NCI-H2029 treated with DMSO at 0.1 percent for 48 hours (cell line): ENCODE results near the gene MACROD2.

ENCODE experiments used
- DNase-seq: peaks from one replicate; lab custom pipeline; 2025; lab: John Stamatoyannopoulos, UW

Gene MACROD2

DNA sequence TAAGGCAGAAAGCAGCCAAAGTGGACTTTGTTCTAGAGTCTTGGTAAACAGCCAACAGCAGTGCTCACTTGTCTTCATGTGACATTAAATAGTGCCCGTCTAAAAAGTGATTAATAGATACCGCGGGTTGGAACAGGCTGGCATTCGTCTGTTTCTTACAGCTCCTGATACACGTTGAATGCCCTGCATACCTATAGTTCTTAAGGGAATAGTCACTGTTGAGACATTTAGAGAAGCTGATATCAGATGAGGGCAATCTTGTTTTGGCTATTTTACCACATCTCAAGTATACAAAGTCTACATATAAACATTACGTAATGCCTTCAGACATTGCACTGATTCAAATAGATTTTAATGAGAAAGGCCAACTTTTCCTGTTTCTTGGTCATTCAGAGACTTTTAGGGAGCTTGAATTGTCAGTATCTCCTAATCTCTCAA is 717.0 kb downstream of the MACROD2 start:
- no peak for DNase-seq

DNA sequence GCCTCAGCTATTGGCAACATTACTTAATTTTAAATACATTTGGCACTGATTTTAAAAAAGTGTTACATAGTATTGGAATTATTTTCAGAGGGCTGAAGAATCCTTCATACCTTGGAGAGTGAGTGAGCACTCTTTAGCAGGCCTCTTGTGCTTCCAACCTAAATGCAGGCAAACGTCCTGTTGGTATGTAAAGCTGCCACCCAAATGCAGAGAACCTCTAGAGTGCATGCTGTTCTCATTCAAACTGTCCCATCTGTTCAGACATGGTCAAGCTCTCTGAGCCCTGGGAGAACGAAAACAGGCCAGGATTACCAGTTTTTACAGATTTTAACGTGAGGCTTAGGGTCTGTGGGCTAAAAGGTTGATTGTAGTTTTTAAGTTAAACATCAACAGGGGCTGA is 720.1 kb downstream of the MACROD2 start:
- no peak for DNase-seq

DNA sequence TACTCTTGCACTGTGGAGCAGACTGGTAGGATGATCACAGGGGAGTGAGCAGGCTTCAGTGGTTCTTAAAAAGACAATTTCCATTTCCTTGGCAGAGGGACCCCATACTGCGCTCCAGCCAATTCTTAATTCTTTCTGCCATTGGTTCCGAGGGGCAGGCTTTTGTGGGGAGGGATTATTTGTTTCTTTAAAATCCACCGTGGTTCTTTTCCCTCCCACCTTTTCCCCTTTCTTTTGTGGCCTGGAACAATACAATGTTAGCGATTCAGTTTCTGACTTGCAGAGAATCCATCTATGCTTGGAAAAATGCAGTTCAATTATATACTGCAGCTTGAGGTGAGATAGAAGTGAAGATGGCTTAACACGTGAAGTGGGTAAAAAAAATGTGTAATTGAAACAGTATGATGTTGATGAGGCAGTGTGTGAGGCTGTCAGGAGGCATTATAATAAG is 721.1 kb downstream of the MACROD2 start:
- no peak for DNase-seq

DNA sequence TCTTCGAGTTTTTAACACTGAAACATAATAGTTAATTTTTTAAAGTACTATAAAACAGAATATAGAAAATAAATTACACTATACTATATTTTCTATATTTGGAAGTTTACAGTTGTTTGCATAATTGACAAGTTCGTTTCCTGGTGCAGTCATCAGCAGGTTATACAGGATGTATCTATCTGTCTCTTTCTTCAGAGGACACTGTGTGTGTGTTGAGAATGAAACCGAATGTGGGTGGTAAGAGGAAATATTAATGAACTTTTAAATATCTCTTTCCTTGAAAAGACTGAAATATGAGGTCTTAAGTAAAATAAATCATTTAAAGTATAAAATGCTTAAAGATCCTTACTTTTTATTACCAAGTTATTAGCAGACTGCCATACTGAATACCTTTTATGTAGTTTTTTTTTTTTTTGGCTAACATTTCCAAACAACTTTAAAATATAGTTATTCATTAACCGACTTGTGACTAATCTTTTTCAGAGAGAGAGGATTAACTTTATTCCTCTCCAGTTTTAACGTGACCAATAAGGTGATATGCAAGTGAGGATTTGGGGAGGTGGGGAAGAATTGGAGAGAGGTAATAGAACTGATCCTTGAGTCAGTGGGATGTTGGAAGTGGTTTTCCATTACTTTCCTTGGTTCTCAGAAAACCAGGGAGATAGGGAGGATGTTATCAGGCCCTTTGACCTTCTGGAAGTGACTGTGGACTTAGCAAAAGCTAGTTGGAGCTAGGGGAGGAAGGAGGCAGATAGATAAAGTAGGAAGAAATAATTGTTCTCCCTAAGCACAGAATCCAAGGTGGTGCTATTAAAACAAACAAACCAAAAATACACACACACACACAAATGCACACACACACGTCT is 722.1 kb downstream of the MACROD2 start:
- no peak for DNase-seq

DNA sequence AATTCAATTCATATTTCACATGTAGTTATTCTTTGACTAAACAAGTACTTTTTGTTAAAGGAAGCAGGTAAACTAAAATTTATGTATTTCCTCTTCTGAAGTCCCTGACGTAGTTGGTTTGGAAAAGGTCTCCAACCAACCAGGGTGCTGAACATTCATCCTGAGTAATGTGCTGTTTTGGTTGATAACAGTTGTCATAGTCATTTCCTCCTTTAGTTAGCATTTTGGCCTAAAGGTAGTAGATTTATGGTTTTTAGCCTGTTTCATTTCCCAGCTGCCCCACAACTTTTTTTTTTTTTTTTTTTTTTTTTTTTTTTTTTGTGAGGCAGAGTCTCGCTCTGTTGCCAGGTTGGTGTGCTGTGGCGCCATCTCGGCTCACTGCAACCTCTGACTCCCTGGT is 724.9 kb downstream of the MACROD2 start:
- no peak for DNase-seq

DNA sequence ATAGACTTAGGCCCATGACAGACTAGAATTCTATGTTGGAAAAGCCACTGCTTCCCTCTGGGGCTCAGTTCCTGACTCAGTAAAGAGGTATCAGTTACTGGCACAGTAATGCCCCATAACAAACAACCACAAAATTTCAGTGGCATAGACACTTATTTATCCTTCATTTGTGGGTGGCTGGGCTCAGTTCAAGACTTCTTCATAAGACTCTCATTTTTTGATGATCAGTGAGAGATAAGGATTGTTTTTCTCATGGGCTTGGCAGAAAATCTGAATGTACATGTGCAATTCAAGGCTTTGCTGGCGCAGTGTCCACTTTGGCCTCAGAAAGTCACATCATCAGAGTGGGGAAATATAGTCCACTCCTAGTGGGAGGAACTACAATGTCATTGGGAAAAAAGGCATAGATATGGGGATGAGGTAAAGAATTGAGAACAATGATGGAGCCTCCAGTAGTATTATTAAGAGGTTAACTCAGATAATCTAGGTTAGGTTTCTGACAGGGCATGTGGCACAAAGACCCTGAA is 726.7 kb downstream of the MACROD2 start:
- no peak for DNase-seq

DNA sequence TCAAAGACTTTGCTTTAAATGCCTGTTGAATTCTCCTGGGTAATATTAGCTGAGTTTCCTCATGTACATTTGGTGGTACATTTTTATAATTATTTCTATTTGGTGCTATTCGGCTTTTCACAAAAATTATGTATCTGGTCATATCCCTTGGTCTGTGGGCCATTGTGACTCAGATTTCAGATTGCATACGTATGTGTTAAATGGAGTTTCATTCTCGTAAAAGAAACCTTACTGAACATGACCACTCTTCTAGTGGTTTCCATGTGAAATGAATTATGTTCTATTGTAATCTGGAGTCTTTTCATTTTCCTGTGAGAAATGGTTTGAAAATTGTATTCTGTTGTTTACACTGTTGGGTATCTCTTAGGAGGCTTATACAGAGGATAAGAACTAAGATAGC is 728.3 kb downstream of the MACROD2 start:
- DNase-seq: no peak

DNA sequence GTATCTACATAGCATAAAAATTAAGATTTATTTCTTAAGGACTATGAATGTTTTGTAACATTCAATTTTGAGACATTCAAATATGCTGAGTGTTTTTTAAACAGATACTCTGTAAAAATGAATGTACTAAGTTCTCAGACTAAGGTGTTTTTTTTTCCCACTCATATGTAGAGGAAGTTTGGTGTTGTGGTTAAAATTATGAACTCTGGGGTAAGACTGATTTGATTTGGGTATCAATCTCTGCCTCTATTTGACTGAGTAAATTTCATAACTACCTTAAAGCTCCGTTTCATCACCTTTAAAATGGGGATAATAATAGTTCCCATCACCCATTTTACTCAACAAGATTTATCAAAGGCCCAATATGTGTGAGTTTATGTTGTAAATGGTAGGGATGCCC is 728.7 kb downstream of the MACROD2 start:
- no peak for DNase-seq

DNA sequence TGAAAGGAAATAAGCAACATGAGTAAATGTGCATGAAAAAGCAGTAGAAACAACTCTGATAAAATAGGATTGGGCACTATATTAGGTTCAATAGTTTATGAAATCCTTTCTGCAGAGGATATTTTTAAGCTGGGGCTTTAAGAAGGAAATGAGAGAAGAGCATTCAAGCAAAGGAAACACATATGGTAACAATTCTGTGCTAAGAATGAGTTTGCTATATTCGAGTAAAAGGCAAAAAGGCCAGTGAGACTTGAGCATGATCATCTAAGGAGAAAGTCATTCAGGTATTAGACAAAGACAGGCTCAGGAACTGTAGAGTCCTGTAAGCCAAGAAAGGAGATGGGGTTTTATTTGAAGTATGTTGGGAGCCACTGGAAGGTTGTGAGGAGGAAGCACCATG is 729.2 kb downstream of the MACROD2 start:
- no peak for DNase-seq

DNA sequence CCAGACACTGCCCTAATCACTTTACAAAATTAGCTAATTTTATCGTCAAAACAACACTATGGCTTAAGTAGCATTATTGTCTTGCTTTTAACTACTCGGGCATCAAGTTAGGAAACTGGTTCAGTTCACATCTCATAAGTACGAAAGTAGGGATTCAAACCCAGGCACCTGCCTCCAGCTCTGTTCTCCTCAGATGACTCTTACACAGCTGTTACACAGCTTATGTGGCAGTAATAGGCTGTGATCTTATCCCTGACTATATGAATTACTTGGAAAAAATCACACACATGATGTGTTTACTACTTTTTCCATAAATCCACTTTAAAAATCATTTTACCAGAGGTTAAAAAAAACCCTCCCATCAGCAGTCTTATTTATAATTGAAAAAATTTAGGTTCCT is 731.3 kb downstream of the MACROD2 start:
- no peak for DNase-seq

DNA sequence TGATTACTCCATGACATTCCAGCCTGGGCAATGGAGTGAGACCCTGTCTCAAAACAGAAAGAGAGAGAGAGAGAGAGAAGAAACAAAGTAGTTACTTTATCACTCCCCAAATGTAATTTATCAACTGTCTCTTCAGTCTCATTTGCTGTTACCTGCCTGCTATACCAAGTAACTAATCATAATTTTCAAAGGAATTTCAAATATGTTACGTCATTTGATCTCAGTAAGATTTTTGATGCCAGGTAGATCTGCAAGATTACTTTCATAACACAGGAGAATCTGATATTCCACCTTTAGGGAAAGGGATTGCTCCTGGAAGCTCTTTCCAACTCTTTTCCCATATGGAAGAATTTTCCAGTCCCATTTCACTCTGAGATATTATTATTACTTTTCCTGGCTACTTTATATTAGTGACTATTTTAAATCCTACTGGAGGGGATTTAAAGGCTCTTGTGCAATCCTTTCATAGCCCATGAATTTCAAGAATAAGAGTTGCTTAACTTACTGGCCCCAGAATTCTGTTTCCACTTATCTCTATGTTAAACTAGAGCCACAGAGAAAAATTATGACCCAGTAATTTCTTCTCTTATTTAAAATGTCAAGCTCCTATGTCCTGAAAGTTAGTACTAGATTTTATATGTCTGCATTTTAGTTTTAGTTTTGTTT is 732.3 kb downstream of the MACROD2 start:
- DNase-seq: no peak

DNA sequence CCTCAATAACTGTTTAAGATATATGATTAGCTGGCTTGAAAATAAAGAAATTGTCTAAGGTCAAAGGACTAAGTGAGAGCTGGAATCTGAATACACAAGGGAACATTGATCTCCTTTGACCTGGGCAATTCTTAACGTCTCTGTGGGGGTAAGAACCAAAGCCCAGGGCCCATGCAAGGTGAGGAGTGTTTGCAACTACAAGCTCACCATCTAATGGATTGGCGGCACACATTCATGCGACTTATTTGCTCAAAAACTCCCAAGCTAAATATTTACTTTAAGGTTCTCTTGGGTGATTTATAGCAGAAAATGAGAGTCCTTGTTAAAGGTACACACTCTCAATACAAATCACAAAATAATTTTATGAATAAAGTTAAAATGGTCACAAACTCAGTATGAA is 734.1 kb downstream of the MACROD2 start:
- DNase-seq: no peak

DNA sequence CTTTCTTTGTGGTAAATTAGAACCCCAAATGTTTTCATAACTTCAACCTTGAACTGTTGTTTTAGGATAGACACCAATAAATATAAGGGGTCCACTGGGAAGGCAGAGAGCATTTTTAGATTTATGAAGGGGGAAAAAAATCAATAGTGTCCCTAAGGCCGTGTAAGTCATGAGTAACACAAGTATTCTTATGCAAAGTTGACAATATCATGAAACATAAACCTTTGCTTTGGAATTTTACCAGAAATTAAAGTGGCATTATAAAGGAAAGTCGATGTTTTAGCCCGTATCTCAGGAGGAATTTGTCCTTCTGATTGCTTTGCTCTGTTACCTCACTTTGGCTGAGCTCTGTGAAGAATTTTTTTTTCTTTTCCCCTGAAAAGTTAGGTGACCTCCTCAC is 737.0 kb downstream of the MACROD2 start:
- DNase-seq: no peak

DNA sequence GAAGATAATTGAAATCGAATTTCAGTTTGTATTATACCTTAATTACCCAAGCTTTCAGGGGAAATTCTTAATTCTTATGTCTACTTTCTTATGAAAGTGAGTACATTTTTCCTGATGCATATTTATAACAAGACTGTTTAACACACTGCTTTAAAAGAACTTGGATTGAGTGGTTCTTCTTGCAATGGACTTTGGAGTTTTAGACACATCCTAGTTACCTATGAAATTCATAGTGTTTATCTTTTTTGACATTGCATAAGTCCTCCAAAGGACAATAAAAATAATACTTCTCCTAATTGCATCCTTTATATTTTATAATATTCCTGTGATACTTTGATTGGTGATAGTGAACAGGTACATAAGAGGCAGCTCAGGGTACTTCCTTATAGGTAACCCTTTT is 737.7 kb downstream of the MACROD2 start:
- no peak for DNase-seq

DNA sequence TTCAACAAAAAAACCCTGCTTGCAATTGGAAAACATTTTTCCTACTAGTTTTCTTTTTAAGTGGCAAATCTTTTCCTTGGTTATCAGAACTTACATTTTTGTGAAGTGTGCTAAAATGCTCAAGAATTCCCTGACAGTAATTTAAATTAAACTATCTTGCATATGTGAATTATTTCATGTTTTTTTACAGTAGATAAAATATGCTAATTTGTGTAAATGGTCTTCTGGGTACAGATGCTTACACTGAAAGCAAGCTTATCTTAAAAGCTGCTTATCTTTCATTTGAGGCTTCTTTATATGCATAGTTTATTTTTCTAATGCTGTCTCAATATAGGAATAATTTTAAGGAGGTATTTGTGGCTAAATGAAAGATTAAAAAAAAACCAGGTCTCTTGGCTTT is 745.1 kb downstream of the MACROD2 start:
- DNase-seq: no peak

DNA sequence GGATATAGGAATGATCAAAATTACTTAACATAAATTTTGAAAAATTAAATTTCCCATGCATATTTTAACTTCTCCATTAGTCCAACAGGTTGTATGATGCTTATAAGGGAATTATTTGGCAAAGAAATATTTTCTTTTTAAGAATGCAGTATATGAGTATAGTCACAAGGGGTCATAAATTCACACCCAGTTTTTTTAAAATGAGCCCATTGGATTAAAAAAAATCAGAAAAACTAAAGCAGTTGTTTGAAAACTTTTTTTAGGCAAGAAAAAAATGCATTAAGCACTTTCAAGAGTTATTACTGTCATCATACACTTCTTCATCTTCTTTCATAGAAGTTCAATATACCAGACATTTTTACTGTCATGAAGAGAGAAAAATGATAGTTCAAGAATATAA is 746.3 kb downstream of the MACROD2 start:
- DNase-seq: no peak

DNA sequence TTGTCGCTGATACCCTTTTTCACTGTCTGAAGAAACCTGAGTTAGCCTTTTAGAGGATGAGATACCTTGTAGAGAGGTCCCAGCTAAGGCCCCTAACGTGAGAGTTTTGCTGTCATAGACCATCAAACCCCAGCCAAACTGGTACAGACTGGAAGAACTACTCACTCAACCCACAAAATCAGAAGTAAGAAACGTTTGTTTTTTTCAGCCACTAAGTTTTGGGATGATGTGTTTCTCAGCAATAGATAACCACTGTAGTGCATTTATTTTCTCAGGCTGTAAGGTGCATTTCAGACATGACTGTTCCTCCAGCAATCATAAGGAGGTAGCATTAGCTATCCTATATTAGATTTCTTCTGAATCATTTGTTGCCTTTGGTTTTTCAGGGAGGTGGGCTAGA is 749.4 kb downstream of the MACROD2 start:
- DNase-seq: no peak

DNA sequence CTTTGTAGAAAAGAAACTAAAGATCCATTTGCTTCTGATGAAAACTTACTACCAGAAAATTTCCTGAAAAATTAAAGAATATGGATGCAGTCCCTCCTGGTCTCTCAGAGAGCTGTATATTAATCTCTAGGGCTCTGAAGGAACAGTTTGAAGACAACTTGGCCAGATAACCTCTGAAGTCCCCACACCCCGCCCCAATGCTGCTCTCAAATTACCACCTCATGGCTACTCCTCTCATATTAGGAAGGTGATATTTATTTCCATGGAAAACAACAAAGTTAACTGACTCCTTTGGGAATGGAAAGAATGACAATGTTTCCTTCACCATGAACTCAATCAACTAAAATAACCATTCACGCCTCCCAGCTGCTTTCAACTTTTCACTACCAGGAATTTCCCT is 750.5 kb downstream of the MACROD2 start:
- no peak for DNase-seq

DNA sequence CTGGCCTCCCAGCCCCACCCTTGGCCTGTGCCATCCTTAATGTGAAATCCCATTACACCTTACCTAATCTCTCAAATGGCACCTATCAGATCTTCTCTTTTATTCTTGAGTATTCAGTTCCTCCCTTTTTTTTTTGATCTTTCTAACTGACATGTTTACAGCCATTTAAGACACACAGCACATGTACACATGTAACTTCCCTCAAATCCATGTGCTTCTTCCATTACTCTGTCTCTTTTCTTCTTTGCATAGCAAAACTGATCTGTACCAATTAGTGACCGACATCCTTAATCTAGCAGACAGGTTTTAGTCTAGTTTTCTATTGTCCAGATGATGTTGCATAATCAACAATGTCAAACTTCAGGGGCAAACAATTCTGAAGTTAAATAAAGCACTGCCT is 755.9 kb downstream of the MACROD2 start:
- DNase-seq: no peak

DNA sequence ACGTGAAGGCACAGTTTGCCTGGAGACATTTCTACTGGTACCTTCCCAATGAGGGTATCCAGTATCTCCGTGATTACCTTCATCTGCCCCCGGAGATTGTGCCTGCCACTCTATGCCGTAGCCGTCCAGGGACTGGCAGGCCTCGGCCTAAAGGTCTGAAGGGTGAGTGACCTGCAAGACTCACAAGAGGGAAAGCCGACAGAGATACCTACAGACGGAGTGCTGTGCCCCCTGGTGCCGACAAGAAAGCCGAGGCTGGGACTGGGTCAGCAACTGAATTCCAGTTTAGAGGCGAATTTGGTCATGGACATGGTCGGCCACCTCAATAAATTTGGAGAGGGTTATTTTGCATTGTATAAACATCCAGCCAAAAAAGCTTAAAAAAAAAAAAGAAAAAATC is 762.4 kb downstream of the MACROD2 start:
- no peak for DNase-seq

DNA sequence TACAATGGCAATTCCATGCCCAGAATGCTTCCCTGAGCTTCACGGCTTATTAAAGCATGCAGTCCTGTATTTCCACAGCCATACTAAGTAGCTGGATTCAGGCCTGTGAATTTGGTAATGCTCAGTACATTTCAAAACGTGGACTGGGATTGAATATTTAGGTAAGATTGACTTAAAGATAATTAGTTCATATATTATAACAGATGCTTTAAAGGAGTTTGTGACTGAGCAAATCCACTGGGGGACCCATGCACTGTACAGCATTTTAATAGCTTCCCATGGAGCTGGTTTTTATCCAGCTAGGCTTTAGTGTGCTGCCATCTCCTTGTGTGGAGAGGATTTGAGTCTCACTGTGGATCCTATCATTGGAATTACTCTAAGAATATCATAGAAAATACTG is 763.0 kb downstream of the MACROD2 start:
- no peak for DNase-seq

DNA sequence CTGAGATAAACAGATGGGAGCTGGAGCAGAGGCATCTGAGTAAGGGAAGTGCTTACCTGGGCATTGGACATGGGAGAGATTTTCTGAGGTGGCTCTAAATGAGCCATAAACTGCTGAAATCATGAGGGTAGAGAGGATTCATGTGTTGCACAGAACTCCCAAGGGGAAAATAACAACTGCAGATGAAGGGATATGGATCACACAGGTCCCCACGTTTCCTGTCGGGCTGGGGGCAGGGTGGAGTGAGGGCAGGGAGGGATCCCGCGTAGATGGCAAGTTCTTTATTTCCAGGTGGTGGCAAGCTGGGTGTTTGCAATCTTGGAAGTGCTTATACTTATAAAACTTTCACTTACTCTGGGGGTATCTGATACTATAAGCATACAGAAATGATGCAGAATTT is 764.7 kb downstream of the MACROD2 start:
- DNase-seq: no peak

DNA sequence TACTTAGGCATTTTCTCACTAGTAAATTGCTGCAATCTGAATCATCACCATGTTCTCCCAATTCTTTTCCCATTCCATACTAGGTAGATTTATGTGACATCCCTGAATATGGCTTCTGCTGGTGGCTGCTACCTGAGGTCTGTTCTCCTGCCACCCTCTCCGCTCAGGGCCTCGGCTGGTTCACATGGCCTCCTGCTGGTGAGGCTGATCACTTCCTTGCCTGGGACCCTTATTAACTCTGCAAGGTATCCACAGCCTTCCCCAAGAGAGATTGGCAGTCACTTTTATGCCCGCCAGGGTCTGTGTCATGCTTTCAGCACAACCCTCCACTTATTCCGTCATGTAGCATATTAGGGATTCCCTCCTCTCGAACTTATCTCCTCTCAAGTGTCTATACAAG is 766.6 kb downstream of the MACROD2 start:
- no peak for DNase-seq
